ENCODE measurements around the gene NPR3. TPM values are rescaled to one million over a fixed set of nuclear protein-coding genes. Genes with fewer than 3 reads are reported as not detected.

NPR3 gene
- polyA plus RNA-seq (2011; rRNA removed) (4.0 and 4.4 TPM in 2 replicates), polyA minus RNA-seq (2011; rRNA and poly(A)+ RNA removed) (10.6 and 11.1 TPM in 2 replicates)

GRCh38 chr5:32710550-32711361, at the start of gene NPR3:
NPR3 (plus strand) TSS chr5:32711321; CDS start chr5:32711777, 456 bp downstream.
- POLR2A ChIA-PET, result interaction anchor here (0.5 to 1.6 kb wide), 5 partner anchors 14 to 522 kb away, joined by 3 to 4 read pairs (median 3); no protein-coding TSS in a partner anchor
- peak within 1 kb of the TSS; percentile 79 for H3K4me3 ChIP-seq (ENCODE audit: low read depth, low read length)
- peak within 1 kb of the TSS; percentile 31 for H3K27ac ChIP-seq (ENCODE audit: low read depth, low read length)
- no peaks in the 10 kb centered on the region; the same call in 1 of the 2 replicates for H3K9me3 ChIP-seq (ENCODE audit: control insufficient read depth, insufficient read depth, low read length)
- TF ChIP-seq CTCF (IDR thresholded peaks at IDR 0.05; ENCODE audit: low read depth, low read length), result no peak
- peaks cover 8% of the 10 kb centered on the region for H3K27me3 ChIP-seq (ENCODE audit: control insufficient read depth, insufficient read depth, low read length)
- CTCF ChIA-PET, result interaction anchor here (0.7 to 1.4 kb wide), 4 partner anchors 145 to 713 kb away, joined by 3 read pairs; no protein-coding TSS in a partner anchor
- DNase-seq (ENCODE audit: low read depth, low spot score), result no peak

DNA sequence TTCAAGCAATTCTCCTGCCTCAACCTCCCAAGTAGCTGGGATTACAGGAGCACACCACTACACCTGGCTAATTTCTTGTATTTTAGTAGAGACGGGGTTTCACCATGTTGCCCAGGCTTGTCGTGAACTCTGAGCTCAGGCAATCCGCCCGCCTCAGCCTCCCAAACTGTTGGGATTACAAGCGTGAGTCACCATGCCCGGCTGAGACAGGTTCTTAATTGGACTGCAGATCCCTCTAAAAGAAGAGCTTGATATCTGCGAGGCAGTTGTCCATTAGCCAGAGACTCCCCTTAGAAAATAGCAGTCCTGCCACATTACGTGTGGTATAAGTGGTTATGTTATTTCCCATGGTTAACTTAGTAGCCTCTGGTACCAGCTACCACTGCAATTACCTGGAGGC, 46.6 kb upstream of the NPR3 start:
- Histone ChIP-seq H3K9me3 (ENCODE audit: control insufficient read depth, insufficient read depth, low read length) (peaks cover 16% of the 10 kb centered on the region; the same call in 1 of the 2 replicates), H3K27me3 (ENCODE audit: control insufficient read depth, insufficient read depth, low read length) (peaks cover 18% of the 10 kb centered on the region), H3K27ac (ENCODE audit: low read depth, low read length) (no peak overlapping the region), H3K4me3 (ENCODE audit: low read depth, low read length) (no peak overlapping the region)
- ChIA-PET CTCF (no interaction called here), POLR2A (no interaction called here)
- no peak for DNase-seq (ENCODE audit: low read depth, low spot score)
- TF ChIP-seq CTCF (IDR thresholded peaks at IDR 0.05; ENCODE audit: low read depth, low read length), result no peak

- DNase-seq (ENCODE audit: low read depth, low spot score), result no peak
- peaks cover 25% of the 10 kb centered on the region for H3K9me3 ChIP-seq (ENCODE audit: control insufficient read depth, insufficient read depth, low read length)
- ChIA-PET POLR2A (interaction anchor here (0.7 kb wide), 1 partner anchor 772 kb away, joined by 5 read pairs; no protein-coding TSS in a partner anchor), CTCF (interaction anchor here (0.6 kb wide), 1 partner anchor 620 kb away, joined by 3 read pairs; no protein-coding TSS in a partner anchor)
- TF ChIP-seq CTCF (IDR thresholded peaks at IDR 0.05; ENCODE audit: low read depth, low read length), result no peak
- H3K27ac ChIP-seq (ENCODE audit: low read depth, low read length), result no peak overlapping the region
- H3K4me3 ChIP-seq (ENCODE audit: low read depth, low read length), result no peak overlapping the region
- peaks cover 16% of the 10 kb centered on the region for H3K27me3 ChIP-seq (ENCODE audit: control insufficient read depth, insufficient read depth, low read length)
These were observed 42.6 kb upstream of the NPR3 start for GRCh38 chr5:32668552-32668951.

DNA sequence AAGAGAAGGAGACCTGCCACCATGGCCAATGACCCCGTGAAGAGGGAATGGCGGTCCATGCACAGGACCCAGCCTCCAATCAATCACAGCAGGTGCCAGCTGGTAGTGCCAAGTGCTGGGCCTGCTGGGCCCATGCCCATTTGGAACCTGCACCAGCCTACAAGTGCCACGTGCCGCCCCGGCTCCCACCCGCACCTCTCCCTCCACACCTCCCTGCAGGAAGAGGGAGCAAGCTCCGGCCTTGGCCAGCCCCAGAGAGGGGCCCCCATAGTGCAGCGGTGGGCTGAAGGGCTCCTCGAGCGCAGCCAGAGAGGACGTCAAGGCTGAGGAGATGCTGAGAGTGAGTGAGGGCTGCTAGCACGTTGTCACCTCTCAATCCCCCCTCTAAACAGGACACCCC, 37.8 kb upstream of the NPR3 start:
- POLR2A ChIA-PET, result no interaction called here
- DNase-seq (ENCODE audit: low read depth, low spot score), result no peak
- no peak for TF ChIP-seq CTCF (IDR thresholded peaks at IDR 0.05; ENCODE audit: low read depth, low read length)
- Histone ChIP-seq H3K9me3 (ENCODE audit: control insufficient read depth, insufficient read depth, low read length) (peaks cover 17% of the 10 kb centered on the region), H3K27ac (ENCODE audit: low read depth, low read length) (no peak overlapping the region), H3K4me3 (ENCODE audit: low read depth, low read length) (no peak overlapping the region), H3K27me3 (ENCODE audit: control insufficient read depth, insufficient read depth, low read length) (peaks cover 6% of the 10 kb centered on the region)
- CTCF ChIA-PET, result no interaction called here

DNA sequence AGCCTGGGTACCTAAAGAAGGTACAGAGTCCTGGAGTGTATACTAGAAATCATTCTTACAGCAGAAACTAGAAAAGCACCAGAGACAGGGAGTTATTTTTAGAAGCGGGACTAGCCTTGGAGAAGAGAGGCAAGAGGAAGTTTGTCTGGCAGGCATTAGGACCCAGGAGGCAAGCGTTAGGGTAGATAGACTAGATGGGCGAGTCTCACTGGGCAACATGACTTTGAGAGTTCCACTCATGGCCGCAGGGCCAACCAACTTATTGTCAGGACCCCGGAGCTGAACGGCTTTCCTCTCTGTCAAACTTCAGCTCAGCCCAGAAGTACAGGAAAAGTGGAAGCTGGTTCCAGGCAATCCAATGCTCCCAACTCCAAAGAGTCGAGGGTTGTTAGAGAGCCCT, 34.1 kb upstream of the NPR3 start:
- peaks cover 2% of the 10 kb centered on the region for H3K27me3 ChIP-seq (ENCODE audit: control insufficient read depth, insufficient read depth, low read length)
- POLR2A ChIA-PET, result no interaction called here
- no peak overlapping the region for H3K4me3 ChIP-seq (ENCODE audit: low read depth, low read length)
- no peak overlapping the region for H3K27ac ChIP-seq (ENCODE audit: low read depth, low read length)
- DNase-seq (ENCODE audit: low read depth, low spot score), result no peak
- CTCF ChIA-PET, result no interaction called here
- TF ChIP-seq CTCF (IDR thresholded peaks at IDR 0.05; ENCODE audit: low read depth, low read length), result no peak
- H3K9me3 ChIP-seq (ENCODE audit: control insufficient read depth, insufficient read depth, low read length), result peaks cover 19% of the 10 kb centered on the region
